Panc1 (cell line): Measurements from ENCODE around the gene DPEP3. TPM values are rescaled to one million over a fixed set of nuclear protein-coding genes. Genes with fewer than 3 reads are reported as not detected.
A peak's percentile ranks its signal among the peaks of the same experiment; 100 is the strongest.
"Not testable (repeated sequence)": the region's sequence is repeated elsewhere in the genome, so short reads cannot be mapped to it uniquely, and the experiment has no call there.

Experiments used
- ATAC-seq: fragments of 200-7000 bp; cut with Tn5 transposase; 2 replicates; pipeline ENCODE4 v1.9.1; 2020; ENCODE audit warnings: mild to moderate bottlenecking, moderate library complexity
- BruUV-seq: library from RNA; stranded (reverse); fragments of 400-500 nt; replicated peaks from 2 replicates; lab custom pipeline; 2021; lab: Mats Ljungman, UMichigan
- CTCF ChIA-PET: fragments of 300-600 bp; sonication (Branson Sonifier 250); formaldehyde crosslinking; loops from one replicate; lab custom pipeline; 2022; ENCODE audit warnings: antibody characterized with exemption; lab: Charles Lee
- POLR2A ChIA-PET: fragments of 300-600 bp; sonication (Branson Sonifier 250); formaldehyde crosslinking; loops from one replicate; lab custom pipeline; 2022; ENCODE audit warnings: antibody characterized with exemption; lab: Charles Lee
- DNase-seq: peaks from one replicate; pipeline ENCODE4 v3.0.0-alpha.2; 2010; ENCODE audit warnings: low read depth, low spot score
- H3K27ac ChIP-seq: 2 replicates; pipeline ENCODE4 v1.5.1; 2011; ENCODE audit warnings: mild to moderate bottlenecking, low read length, inconsistent platforms
- H3K27me3 ChIP-seq: fragments of 200-500 bp; sonication (Bioruptor generic); 2 replicates; pipeline ENCODE4 v1.6.0; 2014; ENCODE audit warnings: low read length, inconsistent platforms; ENCODE audit not compliant: control insufficient read depth, insufficient read depth
- H3K36me3 ChIP-seq: fragments of 200-500 bp; sonication (Bioruptor generic); 2 replicates; pipeline ENCODE4 v1.5.1; 2014; ENCODE audit warnings: inconsistent platforms, mild to moderate bottlenecking, low read length, moderate library complexity; ENCODE audit not compliant: control insufficient read depth, insufficient read depth
- H3K4me1 ChIP-seq: 2 replicates; pipeline ENCODE4 v1.5.1; 2011; ENCODE audit warnings: inconsistent platforms, mild to moderate bottlenecking, low read length, moderate library complexity; ENCODE audit not compliant: control insufficient read depth, insufficient read depth
- H3K4me3 ChIP-seq, 2 experiments: 2 replicates each; pipeline ENCODE4 v1.5.1; 2011 to 2012; ENCODE audit warnings: low read depth in 2 of 2, low read length in 2 of 2, mild to moderate bottlenecking in 2 of 2, inconsistent platforms in 1 of 2, moderate library complexity in 1 of 2
- H3K9me3 ChIP-seq: fragments of 200-500 bp; sonication (Bioruptor generic); 2 replicates; pipeline ENCODE4 v1.5.1; 2014; ENCODE audit warnings: low read depth, mild to moderate bottlenecking, inconsistent platforms, low read length, moderate library complexity; ENCODE audit not compliant: control insufficient read depth, insufficient read depth
- CTCF ChIP-seq: fragments of 450-650 bp; IDR thresholded peaks from 2 replicates; pipeline ENCODE4 v1.5.1; 2017; ENCODE audit warnings: mild to moderate bottlenecking
- POLR2AphosphoS5 ChIP-seq: IDR thresholded peaks from 2 replicates; pipeline ENCODE4 v1.6.1; 2012; ENCODE audit warnings: mild to moderate bottlenecking, low read depth, low read length, moderate library complexity
- REST ChIP-seq, 2 experiments: IDR thresholded peaks; 2 replicates each; pipeline ENCODE4 v1.6.1; 2011 to 2012; ENCODE audit warnings: low read depth in 2 of 2, control low read depth in 1 of 2, low read length in 1 of 2, mild to moderate bottlenecking in 1 of 2, moderate library complexity in 1 of 2; ENCODE audit not compliant: insufficient read depth in 1 of 2
- SIN3A ChIP-seq: IDR thresholded peaks from 2 replicates; pipeline ENCODE4 v1.6.1; 2012; ENCODE audit warnings: low read depth, mild to moderate bottlenecking, low read length, moderate library complexity, borderline replicate concordance; ENCODE audit not compliant: insufficient read depth
- TCF7L2 ChIP-seq: IDR thresholded peaks from 2 replicates; pipeline ENCODE4 v1.6.1; 2011; ENCODE audit warnings: mild to moderate bottlenecking, low read depth, low read length, inconsistent platforms
- in situ Hi-C: cut with HindIII; loops from 2 replicates; pipeline ENCODE4 v1.10.0; 2016; ENCODE audit warnings: low sequenced_read_pairs, low pct_unique_long_range_greater_than_20kb
- intact Hi-C: fragments of 100-400 bp; cut with micrococcal nuclease; formaldehyde crosslinking; loops from one replicate; pipeline ENCODE4 v1.10.0; 2022; ENCODE audit not compliant: unreplicated experiment
- total RNA-seq: library from RNA; stranded (reverse); gene quantifications from one replicate; pipeline ENCODE4 v1.2.1, GENCODE V29; 2021; ENCODE audit not compliant: unreplicated experiment

The DPEP3 gene
- total RNA-seq, 1 experiment from 2014 or later: not detected

- no peaks in the 10 kb centered on the region for H3K9me3 ChIP-seq
- intact Hi-C loops: no loop called here
- in situ Hi-C loops: no loop called here
Observed at GRCh38 chr16:67996666-67997065, 16.4 kb upstream of the DPEP3 start.

GRCh38 chr16:67995423-67995822 lies 15.1 kb upstream of the DPEP3 start:
- no TSS peak for BruUV-seq
- Histone ChIP-seq H3K9me3 (no peaks in the 10 kb centered on the region), H3K27ac (no peak overlapping the region), H3K36me3 (no peaks in the 10 kb centered on the region), H3K27me3 (no peaks in the 10 kb centered on the region), H3K4me3 (no peak overlapping the region), H3K4me1 (peaks cover 4% of the 10 kb centered on the region; the same call in 1 of the 2 replicates)
- ChIA-PET POLR2A (no interaction called here), CTCF (interaction anchor here (1.0 kb wide), 1 partner anchor 21 kb away, joined by 4 read pairs; no protein-coding TSS in a partner anchor)
- DNase-seq: no peak
- TF ChIP-seq REST (IDR thresholded peaks at IDR 0.05; ENCODE audit: insufficient read depth in 1 of 2, low read depth in 2 of 2, low read length in 1 of 2) (no peak), POLR2AphosphoS5 (no peak), TCF7L2 (no peak), CTCF (no peak), SIN3A (no peak)
- intact Hi-C loops (no loop called here), in situ Hi-C loops (no loop called here)
- no peak for ATAC-seq

More at GRCh38 chr16:67996666-67997065, 16.4 kb upstream of the DPEP3 start:
- no peak for ATAC-seq
- no peak for DNase-seq
- ChIA-PET CTCF (no interaction called here), POLR2A (interaction anchor here (0.7 kb wide), 1 partner anchor 550 kb away, joined by 7 read pairs; no protein-coding TSS in a partner anchor)
- Histone ChIP-seq H3K27ac (no peak overlapping the region), H3K4me3 (no peak overlapping the region), H3K27me3 (no peaks in the 10 kb centered on the region), H3K36me3 (no peaks in the 10 kb centered on the region), H3K4me1 (peaks cover 4% of the 10 kb centered on the region; the same call in 1 of the 2 replicates)
- no TSS peak for BruUV-seq
- TF ChIP-seq POLR2AphosphoS5: no peak
- no peak for TF ChIP-seq CTCF
- no peak for TF ChIP-seq REST (IDR thresholded peaks at IDR 0.05; ENCODE audit: insufficient read depth in 1 of 2, low read depth in 2 of 2, low read length in 1 of 2)
- no peak for TF ChIP-seq TCF7L2
- no peak for TF ChIP-seq SIN3A

GRCh38 chr16:67994040-67994408 lies 13.7 kb upstream of the DPEP3 start:
- in situ Hi-C loops, H3K9me3 ChIP-seq, H3K4me1 ChIP-seq, H3K36me3 ChIP-seq, H3K4me3 ChIP-seq, H3K27me3 ChIP-seq, DNase-seq, H3K27ac ChIP-seq, BruUV-seq: not testable (repeated sequence)
- peak; percentile 40 for ATAC-seq
- CTCF ChIA-PET: interaction anchor here (0.6 kb wide), 2 partner anchors 37 to 267 kb away, joined by 4 to 5 read pairs; no protein-coding TSS in a partner anchor
- POLR2A ChIA-PET: interaction anchor here (0.6 kb wide), 1 partner anchor 27 kb away, joined by 3 read pairs; no protein-coding TSS in a partner anchor
- intact Hi-C loops: loop anchor here (5.0 kb wide), 1 partner anchor 48 kb away; no protein-coding TSS in a partner anchor
